Left renal pelvis (tissue), 4 donors: ENCODE results near the gene IL12B. TPM values are rescaled to one million over a fixed set of nuclear protein-coding genes. Genes with fewer than 3 reads are reported as not detected.

Source experiments
- DNase-seq, 4 donors: peaks; one replicate each; pipeline ENCODE4 v3.0.0-alpha.2; 2013; ENCODE audit warnings: low read depth in 4 of 4, low spot score in 3 of 4
- polyA plus RNA-seq, 4 donors: library from polyadenylated mRNA; unstranded; fragments of 120-200 nt; gene quantifications; one replicate each; pipeline ENCODE4 v1.2.1, GENCODE V29; 2013; ENCODE audit not compliant: insufficient read length in 4 of 4

IL12B gene
- polyA plus RNA-seq, 4 donors: 0.08 TPM; not detected in 3

- no peak for DNase-seq
Measured at GRCh38 chr5:159336586-159336985, 6.3 kb upstream of the IL12B start.

DNA sequence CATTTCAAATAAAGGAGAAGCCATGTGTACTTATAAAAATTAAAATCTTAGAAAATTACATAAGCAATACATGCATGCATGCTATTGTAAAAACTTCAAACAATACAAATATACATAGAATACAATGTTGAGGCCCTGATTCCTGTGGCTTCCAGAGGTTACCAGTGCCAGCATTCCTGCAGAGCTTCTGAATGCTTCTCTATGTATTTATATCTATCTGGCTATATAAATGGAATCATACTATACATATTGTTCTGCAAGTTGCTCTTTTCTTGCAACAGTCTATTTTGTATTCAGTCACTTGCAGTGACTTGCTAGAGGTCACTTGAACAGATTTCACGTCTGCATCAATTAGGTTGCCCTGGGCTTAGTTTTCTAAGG is 3.2 kb upstream of the IL12B start:
- DNase-seq: no peak

GRCh38 chr5:159332800-159333544 is 2.7 kb upstream of the IL12B start:
- DNase-seq: no peak

GRCh38 chr5:159331093-159331973 is 1.0 kb upstream of the IL12B start:
- DNase-seq: no peak

DNA sequence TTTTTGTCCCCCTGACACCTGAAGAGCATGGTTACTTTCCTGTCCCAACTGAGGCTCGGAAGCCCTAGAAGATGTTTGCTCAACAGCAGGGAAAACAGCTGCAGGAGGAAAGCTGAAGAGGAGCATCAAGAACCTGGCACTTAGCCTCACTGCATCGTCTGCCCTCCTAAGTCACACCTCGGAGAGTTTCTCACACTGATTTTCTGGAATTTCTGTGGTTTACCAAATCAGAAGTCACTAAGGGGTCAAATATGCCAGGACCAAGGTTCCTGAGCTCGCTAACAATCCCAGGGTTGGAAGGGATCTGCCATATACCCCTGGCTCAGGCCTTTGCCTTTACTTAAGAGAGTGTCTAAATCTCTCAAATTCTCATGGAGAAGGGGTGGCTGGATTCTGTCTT is 5.3 kb downstream of the IL12B start:
- no peak for DNase-seq

- no peak for DNase-seq
Measured at GRCh38 chr5:159324102-159324755, 6.1 kb downstream of the IL12B start.

DNA sequence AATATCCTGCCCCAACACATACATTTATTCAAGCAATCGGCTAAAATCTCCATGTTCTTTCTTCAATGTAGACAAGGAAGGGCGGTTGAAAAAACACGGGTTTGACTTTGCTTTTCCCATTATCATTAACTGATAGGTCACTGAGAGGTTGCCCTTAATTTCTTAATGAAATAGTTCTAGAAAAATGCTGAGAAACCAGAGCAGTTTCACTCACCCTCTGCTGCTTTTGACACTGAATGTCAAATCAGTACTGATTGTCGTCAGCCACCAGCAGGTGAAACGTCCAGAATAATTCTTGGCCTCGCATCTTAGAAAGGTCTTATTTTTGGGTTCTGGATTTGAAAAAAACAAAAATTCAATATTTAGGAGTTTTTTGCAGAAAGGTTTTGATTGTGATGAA is 8.1 kb downstream of the IL12B start:
- DNase-seq: no peak

DNA sequence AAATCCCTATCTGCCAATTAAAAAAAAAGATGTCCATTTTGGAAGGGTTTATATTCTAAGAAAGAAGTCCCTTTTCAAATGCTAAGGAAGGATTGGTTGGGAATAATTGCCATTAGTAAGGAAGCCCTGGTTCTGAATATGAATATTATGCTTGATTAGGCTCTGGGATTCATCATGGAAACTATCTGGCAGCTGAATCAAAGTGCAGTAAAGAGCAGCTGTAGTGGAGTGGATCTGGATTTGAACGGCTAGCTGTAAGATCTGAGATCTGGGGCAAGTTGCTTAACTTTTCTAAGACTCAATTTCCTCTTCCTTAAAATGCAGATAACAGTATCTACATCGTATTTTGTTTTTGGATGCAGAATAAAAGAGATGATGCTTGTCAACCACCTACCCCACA is 10.5 kb downstream of the IL12B start:
- no peak for DNase-seq

DNA sequence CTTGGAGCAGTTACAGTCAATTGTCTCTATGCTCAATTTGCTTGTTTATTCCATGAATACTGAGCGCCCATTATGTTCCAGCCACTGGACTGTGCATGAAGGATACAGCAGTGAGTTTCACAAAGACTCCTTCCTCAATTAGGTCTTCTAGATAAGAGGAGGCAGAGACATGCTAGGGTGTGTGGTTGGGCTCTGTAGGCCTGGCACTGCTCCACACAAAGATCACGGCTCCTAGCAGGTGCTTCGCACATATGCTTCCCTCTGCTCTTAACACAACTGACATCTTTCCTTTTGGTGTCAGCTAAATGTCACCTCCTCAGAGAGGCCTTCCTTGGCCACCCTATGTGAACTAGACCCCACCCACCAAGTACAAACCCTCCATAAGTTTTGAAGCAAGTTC is 10.9 kb downstream of the IL12B start:
- DNase-seq: no peak

DNA sequence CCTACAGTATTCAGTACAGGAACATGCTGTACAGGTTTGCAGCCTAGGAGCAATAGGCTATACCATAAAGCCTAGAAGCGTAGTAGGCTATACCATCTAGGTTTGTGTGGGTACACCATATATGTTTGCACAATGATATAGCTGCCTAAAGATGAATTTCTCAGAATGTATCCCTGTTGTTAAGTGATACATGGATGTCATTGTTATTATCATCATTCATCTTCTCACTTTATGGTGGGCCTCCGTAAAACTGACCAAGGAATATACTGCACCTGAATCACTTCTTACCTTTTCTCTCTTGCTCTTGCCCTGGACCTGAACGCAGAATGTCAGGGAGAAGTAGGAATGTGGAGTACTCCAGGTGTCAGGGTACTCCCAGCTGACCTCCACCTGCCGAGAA is 11.8 kb downstream of the IL12B start:
- DNase-seq: no peak

DNA sequence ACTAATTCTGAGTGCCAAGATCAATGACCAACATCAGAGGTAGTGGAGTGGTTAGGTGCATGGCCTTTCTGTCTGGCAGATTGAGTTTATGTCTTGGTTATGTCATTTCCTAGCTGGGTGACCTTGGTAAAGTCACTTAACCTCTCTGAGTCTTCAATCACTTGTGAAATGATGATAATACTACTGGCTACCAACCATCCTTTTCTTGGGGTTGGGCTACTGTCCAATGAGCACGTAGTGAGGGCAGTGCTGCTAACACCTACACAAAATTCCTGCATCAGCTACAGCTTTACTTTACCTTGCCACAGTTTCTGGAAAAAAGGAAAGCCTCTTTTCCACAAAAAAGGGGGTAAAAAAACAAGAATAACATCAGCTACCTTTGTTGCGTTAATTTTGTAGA is 12.4 kb downstream of the IL12B start:
- no peak for DNase-seq

GRCh38 chr5:159316519-159317383 is 13.5 kb downstream of the IL12B start:
- peak in 1 of 4 donors; percentile 34 for DNase-seq

DNA sequence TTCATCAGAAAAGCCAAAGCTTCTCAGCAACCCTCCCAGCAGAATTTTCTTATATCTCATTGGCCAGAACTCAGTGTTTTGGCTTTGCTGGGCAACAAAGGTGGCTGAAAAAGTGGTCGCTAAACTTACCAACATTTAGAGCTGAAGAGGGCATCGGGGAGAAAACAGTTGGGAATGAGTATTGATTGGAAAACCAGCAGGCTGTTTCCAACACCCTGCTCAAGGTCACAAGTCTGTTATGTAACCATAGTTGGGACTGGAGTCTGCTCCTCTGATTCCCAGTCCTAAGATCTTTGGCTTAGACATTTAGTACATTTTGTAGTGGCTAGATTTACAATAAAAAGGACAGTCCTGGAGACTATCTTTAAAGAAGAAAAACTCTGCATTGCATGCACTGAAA is 17.1 kb downstream of the IL12B start:
- DNase-seq: no peak

- DNase-seq: no peak
Measured at GRCh38 chr5:159311063-159311462, 19.2 kb downstream of the IL12B start.

- no peak for DNase-seq
Measured at GRCh38 chr5:159310511-159310910, 19.8 kb downstream of the IL12B start.

GRCh38 chr5:159309689-159310433 is 20.4 kb downstream of the IL12B start:
- DNase-seq: no peak

DNA sequence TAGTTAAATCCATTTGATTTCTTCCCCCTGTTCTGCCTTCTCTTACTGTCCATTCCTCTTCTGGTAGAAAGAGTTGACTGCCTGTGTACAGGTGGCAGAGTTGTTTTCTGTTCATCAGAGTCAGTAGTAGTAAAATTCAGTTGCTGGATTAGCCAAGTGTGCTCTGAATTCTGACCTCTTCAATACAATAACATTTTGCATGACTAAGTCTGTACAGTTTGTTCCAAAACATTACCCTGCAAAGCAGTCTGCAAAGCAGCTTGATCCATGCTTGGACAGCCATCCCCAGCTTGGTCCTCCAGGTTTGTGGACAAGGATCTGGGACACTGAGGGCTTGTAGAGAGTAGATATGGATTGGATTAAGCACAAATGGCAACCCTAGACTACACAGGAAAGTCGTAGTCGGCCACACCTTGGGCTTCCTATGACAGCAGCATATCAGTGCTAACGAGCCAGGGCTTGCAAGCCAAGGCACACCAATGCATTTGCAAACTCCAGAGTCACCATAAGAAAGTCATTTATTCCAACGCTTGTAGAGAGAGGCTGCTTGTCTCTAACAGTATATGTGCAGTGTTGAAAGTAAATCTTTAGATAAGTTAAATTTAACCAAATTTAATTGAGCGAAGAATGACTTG is 25.2 kb downstream of the IL12B start:
- no peak for DNase-seq

GRCh38 chr5:159303286-159303685 is 27.0 kb downstream of the IL12B start:
- no peak for DNase-seq
